Activated CD8-positive, alpha-beta memory T cell treated with anti-CD3 and anti-CD28 coated beads, Interleukin-2, amount 50 U/mL, for 48 hours (primary cell): ENCODE data around the gene HIRA.
"Not testable (repeated sequence)": the region's sequence is repeated elsewhere in the genome, so short reads cannot be mapped to it uniquely, and the experiment has no call there.

Experiments used
- DNase-seq: peaks from one replicate; pipeline ENCODE4 v3.0.0-alpha.2; 2020

The HIRA gene

DNA sequence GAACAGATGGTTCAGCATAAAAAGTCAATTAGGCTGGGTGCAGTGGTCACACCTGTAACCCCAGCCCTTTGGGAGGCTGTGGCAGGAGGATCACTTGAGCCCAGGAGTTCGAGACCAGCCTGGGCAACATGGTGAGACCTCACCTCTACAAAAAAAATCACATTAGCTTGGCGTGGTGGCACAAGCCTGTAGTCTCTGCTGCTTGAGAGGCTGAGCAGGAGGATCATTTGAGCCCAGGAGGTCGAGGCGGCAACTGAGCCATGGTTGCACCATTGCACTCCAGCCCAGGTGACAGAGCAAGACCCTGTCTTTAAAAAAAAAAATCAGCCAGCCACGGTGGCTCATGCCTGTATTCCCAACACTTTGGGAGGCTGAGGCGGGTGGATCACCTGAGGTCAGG is 108.1 kb downstream of the HIRA start:
- DNase-seq, result not testable (repeated sequence)

GRCh38 chr22:19321757-19322156 is 109.8 kb downstream of the HIRA start:
- no peak for DNase-seq

- DNase-seq, result not testable (repeated sequence)
Measured at GRCh38 chr22:19320136-19320535, 111.4 kb downstream of the HIRA start.

DNA sequence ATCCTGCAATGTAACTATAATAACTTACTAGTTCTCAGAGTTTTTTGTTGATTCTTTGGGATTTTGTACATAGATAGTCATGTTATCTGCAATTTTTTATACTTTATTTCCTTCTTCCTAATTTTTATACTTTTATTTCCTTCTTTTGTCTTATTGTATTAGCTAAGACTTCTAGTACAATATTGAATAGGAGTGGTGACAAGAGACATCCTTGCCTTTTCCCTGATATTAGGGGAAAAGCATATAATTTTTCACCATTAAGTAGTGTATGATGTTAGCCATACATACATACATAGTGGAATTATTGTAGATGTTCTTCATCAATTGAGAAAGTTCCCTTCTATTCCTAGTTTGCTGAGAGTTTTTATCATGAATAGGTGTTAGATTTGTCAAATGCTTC is 112.3 kb downstream of the HIRA start:
- DNase-seq, result no peak

DNA sequence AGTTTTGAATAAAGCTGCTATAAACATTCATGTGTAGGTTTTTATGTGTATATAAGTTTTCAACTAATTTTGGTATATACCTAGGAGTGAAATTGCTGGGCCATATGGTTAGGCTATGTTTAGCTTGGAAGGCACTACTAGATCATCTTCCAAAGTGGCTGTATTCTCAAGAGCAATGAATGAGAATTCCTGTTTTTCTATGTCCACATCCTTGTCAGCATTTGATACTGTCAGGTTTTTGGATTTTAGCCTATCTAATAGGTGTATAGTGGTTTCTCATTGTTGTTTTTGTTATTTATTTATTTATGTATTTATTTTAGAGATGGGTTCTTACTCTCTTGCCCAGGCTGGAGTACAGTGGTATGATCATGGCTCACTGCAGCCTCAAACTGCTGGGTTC is 113.7 kb downstream of the HIRA start:
- no peak for DNase-seq

DNA sequence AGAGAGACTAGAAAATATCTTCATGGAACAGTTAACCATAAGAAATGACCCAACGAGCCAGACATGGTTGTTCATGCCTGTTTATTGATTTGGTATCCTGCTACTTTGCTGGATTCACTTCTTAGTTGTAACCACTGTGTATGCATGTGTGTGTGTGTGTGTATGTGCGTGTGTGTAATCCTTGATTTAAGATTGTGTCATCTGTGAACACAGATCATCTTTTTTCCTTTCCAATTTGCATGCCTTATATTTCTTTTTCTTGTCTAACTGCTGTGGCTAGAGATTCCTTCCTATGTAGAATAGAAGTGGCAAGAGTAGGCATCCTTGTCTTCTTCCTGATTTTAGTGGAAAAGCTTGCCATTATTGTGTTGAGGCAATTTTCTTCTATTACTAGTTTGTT is 123.7 kb downstream of the HIRA start:
- DNase-seq, result no peak

GRCh38 chr22:19306535-19306934 is 125.0 kb downstream of the HIRA start:
- DNase-seq, result not testable (repeated sequence)

- no peak for DNase-seq
Measured at GRCh38 chr22:19304547-19304946, 127.0 kb downstream of the HIRA start.

DNA sequence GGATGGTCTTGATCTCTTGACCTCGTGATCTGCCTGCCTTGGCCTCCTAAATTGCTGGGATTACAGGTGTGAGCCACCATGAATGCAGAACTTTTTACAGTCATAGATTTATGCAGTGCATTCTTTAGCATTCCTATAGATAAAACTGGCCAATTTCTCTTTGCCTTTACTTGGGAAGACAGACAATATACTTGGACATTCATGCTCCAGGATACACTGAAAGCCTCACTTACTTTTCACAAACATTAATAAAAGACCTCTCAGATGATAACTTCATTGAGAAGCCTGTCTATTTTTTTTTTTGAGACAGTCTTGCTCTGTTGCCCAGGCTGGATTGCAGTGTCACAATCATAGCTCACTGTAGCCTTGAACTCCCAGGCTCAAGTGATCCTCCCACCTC is 127.7 kb downstream of the HIRA start:
- DNase-seq, result no peak

- no peak for DNase-seq
Measured at GRCh38 chr22:19295733-19296132, 135.8 kb downstream of the HIRA start.

GRCh38 chr22:19292458-19293230 is 138.9 kb downstream of the HIRA start:
- DNase-seq, result no peak

- peak; percentile 85 for DNase-seq
Measured at GRCh38 chr22:19291580-19292457, 139.7 kb downstream of the HIRA start, which contains the start of gene CLTCL1. Gene CLTCL1 (minus strand): TSS chr22:19291719. CDS start chr22:19291641, 78 bp downstream.

GRCh38 chr22:19291218-19291579 is 140.3 kb downstream of the HIRA start:
- DNase-seq, result peak; percentile 66

GRCh38 chr22:19290400-19291217 is 140.9 kb downstream of the HIRA start:
- peak; percentile 56 for DNase-seq

DNA sequence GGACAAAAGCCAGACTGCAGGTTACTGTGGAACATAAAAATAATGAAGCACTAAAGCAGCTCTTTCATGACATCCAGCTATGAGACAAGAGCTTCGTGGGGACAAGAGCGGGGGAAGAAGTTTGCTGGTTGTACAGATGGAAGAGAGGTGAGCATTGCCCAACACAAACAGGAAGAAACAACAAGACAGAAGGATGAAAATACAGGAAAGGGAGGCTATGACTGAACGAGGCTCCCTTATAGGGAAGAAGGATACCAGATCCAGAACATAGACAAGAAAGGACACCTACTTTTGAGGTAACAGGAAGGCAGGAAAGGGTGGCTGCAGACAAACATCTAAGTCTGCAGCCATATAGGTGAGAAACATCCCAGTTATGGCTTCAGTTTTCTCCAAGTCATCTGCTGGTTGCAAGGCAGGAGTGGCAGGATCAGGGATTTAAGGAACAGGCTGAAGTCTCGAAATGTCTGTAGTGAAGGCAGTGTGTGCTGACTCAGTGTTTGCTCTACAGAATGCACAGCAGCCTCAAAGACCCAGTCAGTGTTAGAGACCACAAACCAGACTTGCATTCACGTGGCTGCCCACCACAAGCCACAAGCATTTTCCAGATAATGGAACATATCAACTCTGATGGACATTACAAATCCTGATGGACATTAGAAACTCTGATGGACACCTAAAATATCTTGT is 141.9 kb downstream of the HIRA start:
- DNase-seq, result peak; percentile 54

DNA sequence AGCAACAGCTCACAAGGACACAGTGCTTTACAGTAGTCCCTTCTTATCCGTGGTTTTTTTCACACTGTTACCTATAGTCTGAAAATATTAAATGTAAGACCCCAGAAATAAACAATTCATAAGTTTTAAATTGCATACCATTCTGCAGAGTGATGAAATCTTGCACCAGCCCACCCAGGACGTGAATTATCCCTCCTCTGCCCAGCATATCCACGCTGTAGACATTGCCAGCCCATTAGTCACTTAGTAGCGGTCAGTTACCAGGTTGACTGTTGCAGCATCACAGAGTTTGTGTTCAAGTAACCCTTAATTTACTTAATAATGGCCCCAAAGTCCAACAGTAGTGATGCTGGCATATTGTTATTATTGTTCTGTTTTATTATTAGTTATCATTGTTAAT is 143.6 kb downstream of the HIRA start:
- no peak for DNase-seq

GRCh38 chr22:19287076-19287707 is 144.3 kb downstream of the HIRA start:
- DNase-seq, result no peak

- DNase-seq, result no peak
Measured at GRCh38 chr22:19285831-19286230, 145.7 kb downstream of the HIRA start.
